Ovary (tissue), 9 donors: Measurements from ENCODE around the gene PPP1R9B. TPM values are rescaled to one million over a fixed set of nuclear protein-coding genes. Genes with fewer than 3 reads are reported as not detected.

Experiments used
- DNase-seq, 5 donors: peaks; one replicate each; pipeline ENCODE4 v3.0.0-alpha.2; 2019 to 2020
- H3K27ac ChIP-seq, 2 donors: fragments of 200-600 bp; one replicate each; pipeline versions ENCODE4 v1.5.1 to v1.8.0; 2019 to 2022
- H3K27me3 ChIP-seq: fragments of 200-600 bp; one replicate; pipeline ENCODE4 v1.8.0; 2022
- H3K36me3 ChIP-seq: fragments of 200-600 bp; sonication (generic); one replicate; pipeline ENCODE4 v1.5.1; 2019
- H3K4me1 ChIP-seq: one replicate; pipeline ENCODE4 v1.8.1; 2013; ENCODE audit warnings: mild to moderate bottlenecking, moderate library complexity; ENCODE audit not compliant: insufficient read depth
- H3K4me3 ChIP-seq: fragments of 200-600 bp; sonication (generic); one replicate; pipeline ENCODE4 v1.5.1; 2017
- H3K9me3 ChIP-seq, 2 donors: fragments of 200-600 bp in 1 of 2; sonication (generic) in 1 of 2; one replicate each; pipeline versions ENCODE4 v1.5.1 to v1.8.1; 2013 to 2019; ENCODE audit warnings: mild to moderate bottlenecking in 1 of 2, moderate library complexity in 1 of 2
- EP300 ChIP-seq: sonication (generic); formaldehyde crosslinking; IDR thresholded peaks from one replicate; pipeline ENCODE4 v1.6.1; 2017; ENCODE audit warnings: antibody characterized with exemption
- POLR2A ChIP-seq: fragments of 450-650 bp; IDR thresholded peaks from one replicate; pipeline ENCODE4 v1.6.1; 2017; ENCODE audit warnings: antibody characterized with exemption, mild to moderate bottlenecking, moderate library complexity
- WGBS, 3 donors: extraction: QIAGEN DNeasy Blood & Tissue Kit in 1 of 3; methylation state at CpG; one replicate each; pipeline versions ENCODE4 v1.1.5 to v1.1.7; 2013 to 2017; 5-methylcytosine and 5-hydroxymethylcytosine counted together
- intact Hi-C, 4 donors: fragments of 100-400 bp; cut with DNase I; formaldehyde crosslinking; loops; one replicate each; pipeline versions ENCODE4 v1.11.0 to v1.15.1; 2022 to 2023
- polyA plus RNA-seq, 2 donors: library from polyadenylated mRNA; stranded (reverse); fragments of 200-250 nt in 1 of 2; fragments of 350-450 nt in 1 of 2; fragmentation: Illumina TruSeq in 1 of 2; extraction: RNeasy Lipid Tissue Mini Kit (QIAGEN cat#74804) in 1 of 2; gene quantifications; one replicate each; pipeline ENCODE4 v1.2.3, GENCODE V29; 2013 to 2014
- total RNA-seq, 7 donors: library from RNA; depleted of rRNA in 2 of 7; stranded (reverse); fragments of >200 nt in 2 of 7; fragmentation: NEBNext Ultra II Directional in 3 of 7; extraction: Animal tissue kit (Norgen Biotek cat#: 25700) in 3 of 7; gene quantifications; one replicate each; pipeline versions ENCODE4 v1.1.0 to v1.2.4, GENCODE V29; 2016 to 2023
- TF ChIP-seq, protein P1 (sequence below), 3 donors: fragments of 450-650 bp in 2 of 3; fragments of 200-600 bp in 1 of 3; IDR thresholded peaks; one replicate each; pipeline versions ENCODE4 v1.5.1 to v1.8.0; 2016 to 2022; ENCODE audit warnings: antibody characterized with exemption in 3 of 3, mild to moderate bottlenecking in 1 of 3
- donor health status: DM: no; HTN: no; CAD: no; lungs with moderate emphysema.
- donor health status: DM: no; HTN: no; CAD: no.
- donor health status: Bipolar disorder and iron deficiency.
- donor health status: DM: yes; HTN: yes; CAD: no.
- donor health status: DM: no; HTN: no; CAD: no.
- donor health status: DM: yes; HTN: yes; CAD: no.

The PPP1R9B gene
- total and polyA plus RNA-seq, 9 donors: 14.8 to 109 (median 64.3) TPM

DNA sequence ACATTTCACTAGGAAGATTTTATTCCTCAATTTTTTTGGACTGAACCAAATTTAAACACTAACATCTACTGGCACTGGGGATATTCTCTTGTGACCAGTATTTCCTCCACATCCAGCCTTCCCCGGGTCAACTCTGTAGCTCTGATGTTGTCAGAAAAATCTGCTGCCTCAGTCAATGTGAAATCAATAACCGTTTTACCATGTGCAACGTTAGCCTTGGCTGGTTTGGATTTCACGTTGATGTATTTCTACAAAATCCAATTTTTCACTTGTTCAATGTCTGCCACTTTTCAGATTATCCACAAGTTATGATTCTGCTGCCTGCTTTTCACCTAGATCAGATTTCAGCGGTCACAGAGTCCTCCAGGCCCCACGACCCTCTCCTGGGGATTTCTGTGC lies 22.5 kb upstream of the PPP1R9B start:
- 51 to 53% (median 52%) methylated on average over 6 of the region's 6 CpGs for WGBS, 3 donors
- DNase-seq: no peak
- H3K27me3 ChIP-seq: no peaks in the 10 kb centered on the region
- H3K36me3 ChIP-seq: no peaks in the 10 kb centered on the region
- intact Hi-C loops: loop anchor here in 1 of 4 donors (10.0 kb wide), 1 partner anchor 102 kb away; the partner anchor contains the start of gene TMEM92
- H3K9me3 ChIP-seq: no peaks in the 10 kb centered on the region
- no peak overlapping the region for H3K4me3 ChIP-seq
- H3K4me1 ChIP-seq: peaks cover 25% of the 10 kb centered on the region
- peak overlapping the region; percentile 50 to 58 for H3K27ac ChIP-seq
- TF ChIP-seq, protein P1, sequence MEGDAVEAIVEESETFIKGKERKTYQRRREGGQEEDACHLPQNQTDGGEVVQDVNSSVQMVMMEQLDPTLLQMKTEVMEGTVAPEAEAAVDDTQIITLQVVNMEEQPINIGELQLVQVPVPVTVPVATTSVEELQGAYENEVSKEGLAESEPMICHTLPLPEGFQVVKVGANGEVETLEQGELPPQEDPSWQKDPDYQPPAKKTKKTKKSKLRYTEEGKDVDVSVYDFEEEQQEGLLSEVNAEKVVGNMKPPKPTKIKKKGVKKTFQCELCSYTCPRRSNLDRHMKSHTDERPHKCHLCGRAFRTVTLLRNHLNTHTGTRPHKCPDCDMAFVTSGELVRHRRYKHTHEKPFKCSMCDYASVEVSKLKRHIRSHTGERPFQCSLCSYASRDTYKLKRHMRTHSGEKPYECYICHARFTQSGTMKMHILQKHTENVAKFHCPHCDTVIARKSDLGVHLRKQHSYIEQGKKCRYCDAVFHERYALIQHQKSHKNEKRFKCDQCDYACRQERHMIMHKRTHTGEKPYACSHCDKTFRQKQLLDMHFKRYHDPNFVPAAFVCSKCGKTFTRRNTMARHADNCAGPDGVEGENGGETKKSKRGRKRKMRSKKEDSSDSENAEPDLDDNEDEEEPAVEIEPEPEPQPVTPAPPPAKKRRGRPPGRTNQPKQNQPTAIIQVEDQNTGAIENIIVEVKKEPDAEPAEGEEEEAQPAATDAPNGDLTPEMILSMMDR (IDR thresholded peaks at IDR 0.05): no peak
- TF ChIP-seq POLR2A (no peak), EP300 (no peak)

DNA sequence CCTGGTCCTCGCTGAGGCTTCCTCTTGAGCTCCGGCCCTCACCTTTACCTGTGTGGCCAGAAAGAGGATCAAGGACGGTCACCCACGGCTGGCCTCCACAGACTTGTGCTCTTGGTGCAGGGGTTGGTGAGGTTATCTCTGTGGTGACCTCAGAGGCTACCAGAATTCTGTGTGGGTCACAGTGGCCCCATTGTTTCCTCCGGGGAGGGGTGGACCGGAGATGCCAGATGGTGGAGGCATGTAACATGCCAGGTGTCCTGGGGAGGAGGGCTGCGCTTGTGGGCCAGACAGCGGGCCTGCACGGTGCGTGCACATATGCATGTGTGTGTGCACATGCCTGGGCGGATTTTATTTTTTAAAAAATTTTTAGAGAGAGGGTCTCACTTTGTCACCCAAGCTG lies 21.7 kb upstream of the PPP1R9B start:
- WGBS, 3 donors: 86 to 89% (median 89%) methylated on average over 11 of the region's 11 CpGs
- peaks cover 18% of the 10 kb centered on the region for H3K4me1 ChIP-seq

DNA sequence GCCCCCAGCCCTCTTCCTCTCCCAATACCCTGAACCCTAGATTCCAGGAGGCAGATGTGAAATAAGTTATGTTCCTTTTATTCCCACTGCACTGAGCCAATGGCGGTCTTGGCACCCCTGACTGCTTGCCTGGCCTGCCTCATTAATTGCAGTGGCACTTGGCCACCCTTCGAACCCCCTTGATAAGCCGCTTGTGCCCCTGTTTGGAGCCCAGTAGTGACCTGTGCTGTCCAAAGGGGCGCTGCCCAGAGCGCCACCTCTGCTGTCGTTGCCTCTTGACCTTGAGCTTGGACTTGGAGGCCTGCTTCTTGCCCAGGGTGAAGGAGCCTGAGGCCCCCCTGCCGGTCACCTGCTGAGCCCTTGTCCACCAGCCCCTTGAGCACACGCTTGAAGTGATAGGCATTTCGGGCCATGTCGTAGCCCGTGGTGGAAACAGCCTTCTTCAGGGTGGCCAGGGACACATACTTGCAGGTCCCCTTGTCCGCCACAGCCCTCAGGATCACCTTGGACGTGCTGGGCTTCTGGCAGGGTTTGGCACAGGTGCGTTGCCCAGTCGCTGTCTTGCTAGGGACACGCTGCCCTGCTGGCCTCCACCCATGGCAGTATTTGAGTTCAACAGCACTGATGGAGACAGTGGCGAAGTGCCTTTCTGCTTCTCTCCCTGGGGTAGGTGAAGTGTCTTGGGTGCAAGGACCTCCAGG lies 21.0 kb upstream of the PPP1R9B start:
- intact Hi-C loops: loop anchor here in 1 of 4 donors (10.0 kb wide), 1 partner anchor 103 kb away; the partner anchor contains the start of gene TMEM92
- Histone ChIP-seq H3K4me3 (no peak overlapping the region), H3K4me1 (peaks cover 14% of the 10 kb centered on the region), H3K36me3 (no peaks in the 10 kb centered on the region), H3K27me3 (no peaks in the 10 kb centered on the region), H3K27ac (no peak overlapping the region), H3K9me3 (no peaks in the 10 kb centered on the region)
- TF ChIP-seq POLR2A (no peak), EP300 (no peak)
- TF ChIP-seq, protein P1 (IDR thresholded peaks at IDR 0.05): no peak
- no peak for DNase-seq
- WGBS, 3 donors: 89 to 95% (median 90%) methylated on average over 17 of the region's 17 CpGs

More for the DNA sequence above, 21.7 kb upstream of the PPP1R9B start:
- intact Hi-C loops: loop anchor here in 1 of 4 donors (10.0 kb wide), 1 partner anchor 103 kb away; the partner anchor contains the start of gene TMEM92
- no peak for DNase-seq
- Histone ChIP-seq H3K4me3 (no peak overlapping the region), H3K36me3 (no peaks in the 10 kb centered on the region), H3K27ac (no peak overlapping the region), H3K9me3 (no peaks in the 10 kb centered on the region), H3K27me3 (no peaks in the 10 kb centered on the region)
- no peak for TF ChIP-seq EP300
- TF ChIP-seq POLR2A: no peak
- TF ChIP-seq, protein P1 (IDR thresholded peaks at IDR 0.05): no peak

DNA sequence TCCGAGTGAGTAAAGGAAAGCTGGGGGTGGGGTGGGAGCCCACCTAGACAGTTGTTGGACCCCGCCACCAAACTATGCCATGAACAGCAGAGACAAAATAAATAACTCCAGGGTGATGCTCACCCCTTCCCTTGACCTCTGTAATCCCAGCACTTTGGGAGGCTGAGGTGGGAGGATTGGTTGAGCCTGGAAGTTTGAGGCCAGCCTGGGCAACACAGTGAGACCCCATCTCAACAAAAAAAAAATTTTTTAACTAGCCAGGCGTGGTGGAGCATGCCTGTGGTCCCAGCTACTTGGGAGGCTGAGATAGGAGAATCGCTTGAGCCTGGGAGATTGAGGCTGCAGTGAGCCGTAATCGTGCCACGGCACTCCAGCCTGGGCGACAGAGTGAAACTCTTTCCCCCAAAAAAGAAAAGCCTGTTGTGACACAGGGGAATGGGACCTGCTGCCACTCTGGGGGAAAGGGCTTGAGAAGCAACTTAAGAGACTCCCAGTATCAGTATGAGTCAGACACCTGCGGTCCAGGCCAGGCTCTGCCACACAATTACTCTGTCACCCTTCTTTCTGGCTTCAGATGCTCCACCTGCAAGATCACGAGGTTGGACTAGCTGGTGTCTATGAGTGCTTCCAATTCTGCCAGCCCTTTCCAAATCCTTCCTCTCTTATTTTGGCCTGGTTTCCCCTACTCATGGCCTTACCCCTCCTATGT lies 20.3 kb upstream of the PPP1R9B start:
- TF ChIP-seq EP300: no peak
- TF ChIP-seq, protein P1 (IDR thresholded peaks at IDR 0.05): no peak
- no peak for TF ChIP-seq POLR2A
- WGBS, 3 donors: 91 to 96% (median 94%) methylated on average over 10 of the region's 10 CpGs
- Histone ChIP-seq H3K27ac (no peak overlapping the region), H3K4me3 (no peak overlapping the region), H3K4me1 (peaks cover 13% of the 10 kb centered on the region), H3K27me3 (no peaks in the 10 kb centered on the region), H3K36me3 (no peaks in the 10 kb centered on the region), H3K9me3 (no peaks in the 10 kb centered on the region)
- DNase-seq: no peak
- intact Hi-C loops: loop anchor here in 1 of 4 donors (10.0 kb wide), 1 partner anchor 104 kb away; the partner anchor contains the start of gene TMEM92
